ENCODE data around the gene CLEC2L. TPM values are rescaled to one million over a fixed set of nuclear protein-coding genes. Genes with fewer than 3 reads are reported as not detected.

CLEC2L gene
- polyA plus RNA-seq, 1 donor (not counting 4 experiments of a cell fraction or from before 2014, with no cell fraction given): not detected

DNA sequence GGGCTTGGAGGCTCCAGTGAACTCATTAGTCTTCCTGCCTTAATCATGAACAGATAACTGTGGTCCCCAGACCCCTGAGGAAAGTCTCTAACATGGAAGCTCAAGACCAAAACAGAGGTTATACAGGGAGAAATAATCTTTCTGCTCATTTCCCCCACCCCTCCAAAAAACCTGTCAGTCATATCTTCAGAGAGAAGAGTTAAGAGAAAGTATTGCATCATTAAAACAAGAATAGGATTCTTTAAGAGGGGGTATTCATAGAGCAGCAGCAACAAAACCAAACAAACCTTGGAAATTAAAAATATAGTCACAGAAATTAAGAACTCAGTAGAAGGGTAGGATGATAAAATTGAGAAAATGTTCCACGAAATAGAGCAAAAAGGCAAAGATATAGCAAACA is 7.6 kb downstream of the CLEC2L start:
- no peaks in the 10 kb centered on the region for H3K36me3 ChIP-seq (ENCODE audit: control insufficient read depth in 2 of 2, extremely low read depth in 1 of 2, insufficient read depth in 2 of 2, low read length in 2 of 2)
- H3K79me2 ChIP-seq (ENCODE audit: control insufficient read depth, insufficient read depth, low read length): no peaks in the 10 kb centered on the region
- no peak for FAIRE-seq
- no peak overlapping the region for H3K4me3 ChIP-seq (ENCODE audit: control insufficient read depth in 2 of 3, extremely low read depth in 1 of 3, insufficient read depth in 2 of 3, low read depth in 1 of 3, low read length in 3 of 3)
- dilution Hi-C loops (cut with MboI; ENCODE audit: extremely low pct_ligation_motif_present, low sequenced_read_pairs): no loop called here
- no peaks in the 10 kb centered on the region for H3K4me1 ChIP-seq (ENCODE audit: control insufficient read depth, extremely low read depth, insufficient read depth, low read length)
- peaks cover 16% of the 10 kb centered on the region for H3K27me3 ChIP-seq (ENCODE audit: control insufficient read depth, extremely low read depth, insufficient read depth, low read length)
- H4K20me1 ChIP-seq (ENCODE audit: control insufficient read depth, extremely low read depth, insufficient read depth, low read length): no peaks in the 10 kb centered on the region
- H3K9me1 ChIP-seq (ENCODE audit: control insufficient read depth, extremely low read depth, insufficient read depth, low read length): no peaks in the 10 kb centered on the region
- no peak overlapping the region for H3K9ac ChIP-seq (ENCODE audit: control insufficient read depth, extremely low read depth, insufficient read depth, low read length)
- no peak for DNase-seq (ENCODE audit: low read depth, low spot score)
- no peak overlapping the region for H2AFZ ChIP-seq (ENCODE audit: control insufficient read depth, low read length)
- H3K9me3 ChIP-seq (ENCODE audit: control insufficient read depth, low read depth, low read length): no peaks in the 10 kb centered on the region
- H3K4me2 ChIP-seq (ENCODE audit: control insufficient read depth, extremely low read depth, insufficient read depth, low read depth, low read length): no peak overlapping the region
- no peak overlapping the region for H3K27ac ChIP-seq (ENCODE audit: control insufficient read depth, insufficient read depth, low read length)
- no peak for TF ChIP-seq EZH2 (IDR thresholded peaks at IDR 0.05; ENCODE audit: low read length)
- TF ChIP-seq, protein P1, sequence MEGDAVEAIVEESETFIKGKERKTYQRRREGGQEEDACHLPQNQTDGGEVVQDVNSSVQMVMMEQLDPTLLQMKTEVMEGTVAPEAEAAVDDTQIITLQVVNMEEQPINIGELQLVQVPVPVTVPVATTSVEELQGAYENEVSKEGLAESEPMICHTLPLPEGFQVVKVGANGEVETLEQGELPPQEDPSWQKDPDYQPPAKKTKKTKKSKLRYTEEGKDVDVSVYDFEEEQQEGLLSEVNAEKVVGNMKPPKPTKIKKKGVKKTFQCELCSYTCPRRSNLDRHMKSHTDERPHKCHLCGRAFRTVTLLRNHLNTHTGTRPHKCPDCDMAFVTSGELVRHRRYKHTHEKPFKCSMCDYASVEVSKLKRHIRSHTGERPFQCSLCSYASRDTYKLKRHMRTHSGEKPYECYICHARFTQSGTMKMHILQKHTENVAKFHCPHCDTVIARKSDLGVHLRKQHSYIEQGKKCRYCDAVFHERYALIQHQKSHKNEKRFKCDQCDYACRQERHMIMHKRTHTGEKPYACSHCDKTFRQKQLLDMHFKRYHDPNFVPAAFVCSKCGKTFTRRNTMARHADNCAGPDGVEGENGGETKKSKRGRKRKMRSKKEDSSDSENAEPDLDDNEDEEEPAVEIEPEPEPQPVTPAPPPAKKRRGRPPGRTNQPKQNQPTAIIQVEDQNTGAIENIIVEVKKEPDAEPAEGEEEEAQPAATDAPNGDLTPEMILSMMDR (optimal IDR thresholded peaks at IDR 0.05 in 1 of 3, IDR thresholded peaks at IDR 0.05 in 1 of 3, conservative IDR thresholded peaks at IDR 0.05 in 1 of 3; ENCODE audit: extremely low read depth in 1 of 3, insufficient read depth in 2 of 3, low read length in 3 of 3): no peak

DNA sequence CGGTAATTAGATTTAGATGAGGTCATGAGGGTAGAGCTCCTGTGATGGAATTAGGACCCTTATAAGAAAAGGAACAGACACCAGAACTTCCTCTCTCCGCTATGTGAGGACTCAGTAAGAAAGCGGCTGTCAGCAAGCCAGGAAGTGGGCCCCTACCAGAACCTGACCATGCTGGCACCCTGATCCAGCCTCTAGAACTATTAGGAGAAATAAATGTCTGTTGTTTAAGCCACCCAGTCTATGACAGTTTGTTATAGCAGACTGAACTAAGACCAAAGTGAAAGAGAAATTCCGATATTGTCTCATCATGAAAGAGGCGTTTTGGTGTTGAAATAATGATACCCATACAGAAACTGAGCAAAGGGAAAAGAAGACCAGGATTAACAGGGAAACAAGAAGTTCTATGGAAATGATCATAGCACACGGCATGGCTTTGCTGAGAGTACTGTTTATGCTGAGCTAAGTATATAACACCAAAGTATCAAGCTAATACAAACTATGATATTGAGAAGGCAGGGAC is 9.2 kb downstream of the CLEC2L start:
- Histone ChIP-seq H3K9ac (ENCODE audit: control insufficient read depth, extremely low read depth, insufficient read depth, low read length) (no peak overlapping the region), H3K27ac (ENCODE audit: control insufficient read depth, insufficient read depth, low read length) (no peak overlapping the region), H2AFZ (ENCODE audit: control insufficient read depth, low read length) (no peak overlapping the region), H3K4me3 (ENCODE audit: control insufficient read depth in 2 of 3, extremely low read depth in 1 of 3, insufficient read depth in 2 of 3, low read depth in 1 of 3, low read length in 3 of 3) (no peak overlapping the region), H3K9me3 (ENCODE audit: control insufficient read depth, low read depth, low read length) (no peaks in the 10 kb centered on the region), H3K79me2 (ENCODE audit: control insufficient read depth, insufficient read depth, low read length) (no peaks in the 10 kb centered on the region), H4K20me1 (ENCODE audit: control insufficient read depth, extremely low read depth, insufficient read depth, low read length) (no peaks in the 10 kb centered on the region), H3K9me1 (ENCODE audit: control insufficient read depth, extremely low read depth, insufficient read depth, low read length) (no peaks in the 10 kb centered on the region), H3K4me1 (ENCODE audit: control insufficient read depth, extremely low read depth, insufficient read depth, low read length) (no peaks in the 10 kb centered on the region), H3K27me3 (ENCODE audit: control insufficient read depth, extremely low read depth, insufficient read depth, low read length) (peaks cover 3% of the 10 kb centered on the region), H3K4me2 (ENCODE audit: control insufficient read depth, extremely low read depth, insufficient read depth, low read depth, low read length) (no peak overlapping the region), H3K36me3 (ENCODE audit: control insufficient read depth in 2 of 2, extremely low read depth in 1 of 2, insufficient read depth in 2 of 2, low read length in 2 of 2) (no peaks in the 10 kb centered on the region)
- DNase-seq (ENCODE audit: low read depth, low spot score): no peak
- TF ChIP-seq, protein P1 (optimal IDR thresholded peaks at IDR 0.05 in 1 of 3, IDR thresholded peaks at IDR 0.05 in 1 of 3, conservative IDR thresholded peaks at IDR 0.05 in 1 of 3; ENCODE audit: extremely low read depth in 1 of 3, insufficient read depth in 2 of 3, low read length in 3 of 3): no peak
- no peak for TF ChIP-seq EZH2 (IDR thresholded peaks at IDR 0.05; ENCODE audit: low read length)
- no peak for FAIRE-seq
- dilution Hi-C loops (cut with MboI; ENCODE audit: extremely low pct_ligation_motif_present, low sequenced_read_pairs): no loop called here

Data from keratinocyte (primary cell).